SK-N-MC (cell line): ENCODE data around the gene FAM168A.

Source experiments
- EZH2 ChIP-seq: fragments of 200-600 bp; sonication (generic); IDR thresholded peaks from one replicate; pipeline ENCODE4 v1.6.1; 2017; ENCODE audit warnings: antibody characterized with exemption
- FOXP2 ChIP-seq: optimal IDR thresholded peaks from 2 replicates; pipeline ENCODE3; 2011; ENCODE audit warnings: mild to moderate bottlenecking, moderate library complexity; ENCODE audit not compliant: insufficient read depth; ENCODE audit errors: extremely low read length, control extremely low read depth
- POLR2AphosphoS5 ChIP-seq: IDR thresholded peaks from 2 replicates; pipeline ENCODE4 v1.6.1; 2012; ENCODE audit warnings: mild to moderate bottlenecking, low read depth, low read length, borderline replicate concordance

DNA sequence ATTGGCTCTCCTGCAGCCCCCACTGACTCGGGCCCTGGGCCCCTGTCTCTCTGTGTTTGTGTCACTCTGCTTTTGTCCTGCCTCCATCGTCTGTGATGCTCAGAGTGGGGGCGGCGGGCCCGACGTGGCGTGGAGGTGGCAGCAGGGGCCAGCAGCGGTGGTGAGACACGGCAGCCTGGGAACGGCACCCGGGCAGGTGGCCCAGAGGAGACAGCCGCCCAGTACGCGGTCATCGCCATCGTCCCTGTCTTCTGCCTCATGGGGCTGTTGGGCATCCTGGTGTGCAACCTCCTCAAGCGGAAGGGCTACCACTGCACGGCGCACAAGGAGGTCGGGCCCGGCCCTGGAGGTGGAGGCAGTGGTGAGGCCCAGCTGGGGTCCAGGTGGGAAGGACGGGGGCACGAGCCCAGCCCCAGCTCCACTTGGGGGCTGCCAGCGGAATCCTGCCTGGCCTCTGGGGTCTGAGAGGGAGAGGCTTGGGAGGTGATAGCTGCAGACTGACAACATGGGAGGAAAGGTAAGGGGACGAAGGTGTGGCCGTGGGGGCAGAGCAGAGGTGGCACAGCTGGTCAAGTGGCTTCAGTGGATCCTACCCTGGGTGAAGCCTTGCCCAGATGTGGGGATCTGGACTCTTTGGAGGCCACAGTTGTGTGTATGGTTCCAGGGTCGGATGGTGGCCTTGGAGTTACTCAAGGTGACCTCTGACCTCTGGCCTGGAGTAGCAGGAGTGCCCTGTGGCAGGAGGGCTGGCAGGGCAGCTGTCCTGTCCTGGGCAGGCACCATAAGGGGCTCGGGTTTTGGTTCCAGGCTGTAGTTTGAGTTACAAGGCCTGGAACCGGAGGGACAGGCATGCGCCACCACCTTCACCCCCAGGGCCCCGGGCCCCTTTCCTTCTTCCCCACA, 205.6 kb downstream of the FAM168A start:
- TF ChIP-seq POLR2AphosphoS5 (no peak), FOXP2 (no peak), EZH2 (no peak)
